HG03521 (cell line): ENCODE measurements around the gene MTERF4.
"Not testable (repeated sequence)": the region's sequence is repeated elsewhere in the genome, so short reads cannot be mapped to it uniquely, and the experiment has no call there.

ENCODE experiments used
- ATAC-seq: cut with Tn5 transposase; IDR thresholded peaks from one replicate; pipeline ENCODE4 v1.9.1; 2021; ENCODE audit warnings: mild to moderate bottlenecking, moderate library complexity; ENCODE audit not compliant: unreplicated experiment

Gene MTERF4

GRCh38 chr2:241112592-241112991, 10.5 kb upstream of the MTERF4 start:
- no peak for ATAC-seq

DNA sequence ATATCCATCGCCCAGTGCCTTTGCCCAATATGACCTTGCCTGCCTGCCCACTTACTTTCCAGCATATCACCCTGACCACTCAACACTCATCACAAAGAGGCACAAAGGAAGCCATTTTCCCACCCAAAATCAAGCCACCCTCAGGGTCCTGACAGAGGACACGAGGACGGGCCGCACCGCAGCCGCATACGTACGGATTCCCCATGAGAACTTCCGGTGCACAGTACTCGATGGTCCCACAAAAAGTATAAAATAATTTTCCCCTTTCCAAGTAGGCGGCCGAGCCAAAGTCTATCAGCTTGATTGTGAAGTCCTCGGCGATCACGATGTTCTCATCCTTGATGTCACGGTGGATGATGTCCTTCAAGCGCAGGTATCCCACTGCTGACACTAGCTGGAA, 10.0 kb upstream of the MTERF4 start:
- no peak for ATAC-seq

DNA sequence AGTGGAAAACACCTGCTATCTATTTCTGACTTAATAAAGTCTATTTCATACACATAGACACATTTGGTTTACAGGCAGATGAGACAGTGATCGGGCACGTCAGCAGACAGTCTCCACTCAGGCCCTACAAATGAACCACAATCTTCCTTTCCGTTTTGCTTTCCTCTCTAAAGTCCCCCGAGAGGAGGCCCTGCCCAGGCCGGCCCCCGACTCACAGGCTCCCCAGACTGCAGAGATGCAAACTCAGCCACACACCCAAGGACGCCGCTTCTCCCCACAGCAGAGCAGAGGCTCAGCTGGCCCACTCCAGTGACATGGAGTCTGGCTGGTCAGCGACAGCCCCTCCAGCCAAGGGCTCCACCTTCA, 9.3 kb upstream of the MTERF4 start:
- ATAC-seq: no peak

- no peak for ATAC-seq
Measured at GRCh38 chr2:241110607-241111439, 8.7 kb upstream of the MTERF4 start.

DNA sequence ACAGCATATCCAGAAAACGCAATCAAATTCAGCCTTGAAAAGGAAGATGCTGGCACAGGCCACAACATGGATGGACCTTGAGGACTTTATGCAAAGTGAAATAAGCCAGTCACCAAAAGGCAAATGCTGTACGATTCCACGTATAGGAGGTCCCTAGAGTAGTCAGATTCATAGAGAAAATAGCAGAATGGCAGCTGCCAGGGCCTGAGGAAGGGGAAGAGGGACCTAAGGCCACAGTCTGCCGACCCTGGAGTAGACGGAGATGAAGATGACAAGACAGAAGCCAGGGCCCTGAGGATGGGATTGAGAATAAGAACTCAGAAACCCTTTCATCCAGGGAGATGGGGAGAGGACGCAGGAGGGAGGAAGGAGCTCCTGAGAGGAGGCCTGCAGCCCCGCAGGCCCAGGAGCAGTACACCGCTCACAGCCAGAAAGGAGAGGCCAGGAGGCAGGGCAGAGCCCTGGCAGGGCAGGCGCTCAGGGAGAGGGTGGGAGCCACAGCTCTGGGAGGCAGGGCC, 8.1 kb upstream of the MTERF4 start:
- no peak for ATAC-seq

DNA sequence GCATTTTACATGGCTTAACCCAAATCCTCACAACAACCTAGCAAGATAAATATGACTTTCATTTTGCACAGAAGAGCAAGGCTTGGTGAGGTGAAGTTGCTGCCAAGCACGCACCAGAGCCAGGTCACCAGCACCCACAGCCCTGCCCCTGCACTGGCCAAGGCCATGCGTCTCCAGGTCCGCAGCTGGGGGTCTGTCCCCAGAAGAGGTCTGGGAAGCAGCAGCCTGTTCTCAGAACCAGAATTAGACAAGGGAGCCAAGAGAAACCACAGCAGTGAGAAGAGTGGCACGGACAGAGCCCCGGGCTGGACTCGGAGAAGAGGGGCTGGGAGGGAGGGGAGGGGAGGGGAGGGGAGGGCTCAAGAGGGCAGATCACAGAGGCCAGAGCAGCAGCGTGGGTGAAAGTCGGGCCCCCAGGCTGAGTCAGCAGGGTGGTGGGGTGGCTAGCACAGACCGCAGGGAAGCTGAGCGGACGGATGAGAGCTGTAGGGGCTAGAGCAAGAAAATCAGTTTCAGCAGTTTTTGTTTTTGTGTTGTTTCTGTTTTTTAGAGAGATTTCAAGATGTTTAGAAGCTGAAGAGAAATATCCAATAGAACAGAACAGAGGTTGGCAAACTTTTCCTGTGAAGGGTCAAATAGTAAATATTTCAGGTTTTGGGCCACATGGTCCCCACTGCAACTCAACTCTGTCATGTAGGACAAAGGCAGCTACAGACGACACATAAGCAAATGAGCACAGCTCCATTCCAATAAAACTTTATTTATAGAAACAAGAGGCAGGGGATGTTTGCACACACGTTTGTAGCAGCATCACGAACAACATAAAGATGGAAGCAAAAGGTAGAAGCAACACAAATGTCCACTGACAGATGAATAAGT, 7.4 kb upstream of the MTERF4 start:
- no peak for ATAC-seq

DNA sequence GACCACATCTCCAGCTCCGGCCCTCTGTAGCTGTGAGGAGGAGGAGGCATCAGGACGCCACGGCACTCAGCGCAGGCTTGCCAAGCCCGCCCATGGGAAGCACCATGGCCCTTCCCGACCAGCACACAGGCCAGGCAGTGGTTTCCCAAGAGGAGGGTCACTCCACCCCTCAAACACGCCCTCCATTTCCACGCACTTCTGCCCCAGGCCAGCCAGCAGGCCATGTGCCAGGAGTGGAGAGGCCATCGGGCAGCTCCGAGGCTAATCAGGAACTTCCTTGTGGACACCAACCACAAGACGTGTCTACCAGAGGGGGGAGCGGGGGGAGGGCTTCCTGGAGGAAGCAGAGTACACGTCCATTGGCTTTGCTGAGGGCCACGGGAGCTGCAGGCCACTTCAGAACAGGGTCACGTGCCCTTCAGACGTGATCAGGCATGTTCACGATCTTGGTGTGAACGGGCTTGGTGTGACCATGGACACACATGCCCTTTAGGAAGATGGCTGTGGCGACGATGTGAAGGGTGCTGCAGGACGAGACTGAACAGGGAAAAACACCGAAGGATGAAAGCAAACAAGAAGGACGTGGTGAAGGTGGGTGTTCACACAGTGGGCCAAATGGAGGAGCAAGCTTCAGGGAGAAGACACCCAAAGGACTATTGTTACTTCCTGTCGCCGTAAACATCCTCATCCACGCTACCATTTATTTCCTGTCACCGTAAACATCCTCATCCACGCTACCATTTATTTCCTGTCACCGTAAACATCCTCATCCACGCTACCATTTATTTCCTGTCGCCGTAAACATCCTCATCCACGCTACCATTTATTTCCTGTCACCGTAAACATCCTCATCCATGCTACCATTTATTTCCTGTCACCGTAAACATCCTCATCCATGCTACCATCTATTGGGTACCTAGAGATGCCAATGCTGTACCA, 6.5 kb upstream of the MTERF4 start:
- ATAC-seq: no peak

- ATAC-seq: no peak
Measured at GRCh38 chr2:241107031-241107783, 5.1 kb upstream of the MTERF4 start.

- no peak for ATAC-seq
Measured at GRCh38 chr2:241105641-241106040, 3.6 kb upstream of the MTERF4 start.

DNA sequence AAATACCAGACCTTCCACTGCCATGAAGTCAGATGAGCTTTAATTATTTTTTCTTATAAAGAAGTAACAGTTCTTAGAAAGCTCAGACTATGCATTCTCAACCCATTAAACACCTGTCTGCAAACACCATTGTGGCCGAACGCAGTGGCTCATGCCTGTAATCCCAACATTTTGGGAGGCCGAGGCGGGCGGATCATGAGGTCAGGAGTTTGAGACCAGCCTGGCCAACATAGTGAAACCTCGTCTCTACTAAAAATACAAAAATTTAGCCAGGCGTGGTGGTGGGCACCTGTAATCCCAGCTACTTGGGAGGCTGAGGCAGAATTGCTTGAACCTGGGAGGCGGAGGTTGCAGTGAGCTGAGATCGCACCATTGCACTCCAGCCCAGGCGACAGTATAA, 2.5 kb upstream of the MTERF4 start:
- ATAC-seq: not testable (repeated sequence)

DNA sequence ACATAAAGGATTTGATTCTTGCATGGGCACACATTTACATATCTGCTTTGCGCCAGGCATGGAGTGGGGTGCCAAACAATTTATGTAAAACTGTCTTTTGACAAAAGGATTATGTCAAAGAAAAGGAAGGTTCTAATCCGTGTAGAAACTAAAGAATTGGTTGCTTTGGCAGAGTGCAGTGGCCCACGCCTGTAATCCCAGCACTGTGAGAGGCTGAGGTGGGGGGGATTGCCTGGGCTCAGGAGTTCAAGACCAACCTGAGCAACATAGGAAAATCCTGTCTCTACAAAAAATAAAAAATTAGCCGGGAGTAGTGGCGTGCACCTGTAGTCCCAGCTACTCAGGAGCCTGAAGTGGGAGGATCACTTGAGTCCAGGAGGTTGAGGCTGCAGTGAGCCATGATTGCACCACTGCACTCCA, 1.1 kb upstream of the MTERF4 start:
- no peak for ATAC-seq

DNA sequence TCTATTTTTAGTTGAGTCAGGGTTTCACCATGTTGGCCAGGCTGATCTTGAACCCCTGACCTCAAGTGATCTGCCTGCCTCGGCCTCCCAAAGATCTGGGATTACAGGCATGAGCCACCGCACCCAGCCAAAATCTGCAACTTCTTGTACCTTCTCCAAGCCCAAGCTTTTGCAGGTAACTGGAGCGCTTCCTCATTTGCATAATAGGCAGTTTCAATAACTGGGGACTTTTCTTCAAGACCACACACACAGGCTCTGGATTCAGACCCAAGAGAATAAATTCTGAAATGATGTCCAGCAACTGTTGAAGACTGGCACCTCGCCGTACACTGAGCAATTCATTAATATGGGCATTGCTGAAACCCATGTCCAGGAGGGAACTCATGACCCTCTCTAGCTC, 2.8 kb downstream of the MTERF4 start:
- no peak for ATAC-seq

GRCh38 chr2:241096979-241097378, 5.1 kb downstream of the MTERF4 start:
- no peak for ATAC-seq

- no peak for ATAC-seq
Measured at GRCh38 chr2:241095594-241096290, 6.3 kb downstream of the MTERF4 start.

DNA sequence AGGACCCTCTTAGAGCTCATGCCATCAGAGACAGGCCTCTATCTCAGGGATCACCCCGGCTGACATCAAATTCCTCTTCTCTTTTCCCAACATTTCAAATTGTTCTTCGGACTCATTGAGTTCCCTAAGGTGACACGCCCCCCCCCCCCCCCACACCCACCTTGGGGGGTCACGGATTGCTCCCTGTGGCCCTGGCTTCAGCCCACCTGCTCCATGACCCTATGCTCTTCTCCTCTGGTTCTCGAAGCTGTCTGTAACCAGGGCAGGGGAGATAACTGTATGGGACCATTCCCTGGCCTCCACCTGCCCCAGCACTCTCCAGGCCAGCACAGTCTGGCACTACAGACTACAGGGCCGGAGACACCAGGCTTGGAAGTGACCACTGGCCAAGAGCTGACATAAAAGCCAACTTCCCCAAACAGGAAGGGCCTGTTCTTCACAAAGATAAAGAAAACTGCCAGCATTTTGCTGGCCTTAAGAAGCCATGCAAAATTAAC, 7.1 kb downstream of the MTERF4 start:
- no peak for ATAC-seq

GRCh38 chr2:241094172-241094571, 7.9 kb downstream of the MTERF4 start:
- no peak for ATAC-seq

- ATAC-seq: not testable (repeated sequence)
Measured at GRCh38 chr2:241093133-241093781, 8.8 kb downstream of the MTERF4 start.

GRCh38 chr2:241092677-241093076, 9.4 kb downstream of the MTERF4 start:
- no peak for ATAC-seq
